Measurements from ENCODE around the gene OR2AG1. TPM values are rescaled to one million over a fixed set of nuclear protein-coding genes. Genes with fewer than 3 reads are reported as not detected.

Gene OR2AG1
- total RNA-seq, 1 donor from 2014 or later, result not detected

GRCh38 chr11:6813656-6814055 lies 30.8 kb downstream of the OR2AG1 start:
- no peaks in the 10 kb centered on the region for H3K9me3 Mint-ChIP-seq (ENCODE audit: unreplicated experiment)
- TF ChIP-seq, protein P1, sequence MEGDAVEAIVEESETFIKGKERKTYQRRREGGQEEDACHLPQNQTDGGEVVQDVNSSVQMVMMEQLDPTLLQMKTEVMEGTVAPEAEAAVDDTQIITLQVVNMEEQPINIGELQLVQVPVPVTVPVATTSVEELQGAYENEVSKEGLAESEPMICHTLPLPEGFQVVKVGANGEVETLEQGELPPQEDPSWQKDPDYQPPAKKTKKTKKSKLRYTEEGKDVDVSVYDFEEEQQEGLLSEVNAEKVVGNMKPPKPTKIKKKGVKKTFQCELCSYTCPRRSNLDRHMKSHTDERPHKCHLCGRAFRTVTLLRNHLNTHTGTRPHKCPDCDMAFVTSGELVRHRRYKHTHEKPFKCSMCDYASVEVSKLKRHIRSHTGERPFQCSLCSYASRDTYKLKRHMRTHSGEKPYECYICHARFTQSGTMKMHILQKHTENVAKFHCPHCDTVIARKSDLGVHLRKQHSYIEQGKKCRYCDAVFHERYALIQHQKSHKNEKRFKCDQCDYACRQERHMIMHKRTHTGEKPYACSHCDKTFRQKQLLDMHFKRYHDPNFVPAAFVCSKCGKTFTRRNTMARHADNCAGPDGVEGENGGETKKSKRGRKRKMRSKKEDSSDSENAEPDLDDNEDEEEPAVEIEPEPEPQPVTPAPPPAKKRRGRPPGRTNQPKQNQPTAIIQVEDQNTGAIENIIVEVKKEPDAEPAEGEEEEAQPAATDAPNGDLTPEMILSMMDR (IDR thresholded peaks at IDR 0.05), result no peak
- H3K27ac Mint-ChIP-seq (ENCODE audit: unreplicated experiment), result no peak overlapping the region

GRCh38 chr11:6817694-6818093 lies 34.9 kb downstream of the OR2AG1 start:
- H3K27me3 Mint-ChIP-seq (ENCODE audit: unreplicated experiment), result peaks cover 8% of the 10 kb centered on the region
- H3K27ac Mint-ChIP-seq (ENCODE audit: unreplicated experiment), result no peak overlapping the region
- TF ChIP-seq, protein P1 (IDR thresholded peaks at IDR 0.05), result no peak
- H3K4me1 Mint-ChIP-seq (ENCODE audit: unreplicated experiment), result no peaks in the 10 kb centered on the region
- H3K9me3 Mint-ChIP-seq (ENCODE audit: unreplicated experiment), result peaks cover 9% of the 10 kb centered on the region
- peaks cover 2% of the 10 kb centered on the region for H3K36me3 Mint-ChIP-seq (ENCODE audit: unreplicated experiment)
- no peak overlapping the region for H3K4me3 Mint-ChIP-seq (ENCODE audit: unreplicated experiment)
- no peak for DNase-seq (ENCODE audit: extremely low spot score, unreplicated experiment)

More at GRCh38 chr11:6813656-6814055, 30.8 kb downstream of the OR2AG1 start:
- Mint-ChIP-seq H3K36me3 (ENCODE audit: unreplicated experiment) (no peaks in the 10 kb centered on the region), H3K4me1 (ENCODE audit: unreplicated experiment) (no peaks in the 10 kb centered on the region), H3K27me3 (ENCODE audit: unreplicated experiment) (peaks cover 6% of the 10 kb centered on the region), H3K4me3 (ENCODE audit: unreplicated experiment) (no peak overlapping the region)
- no peak for DNase-seq (ENCODE audit: extremely low spot score, unreplicated experiment)

DNA sequence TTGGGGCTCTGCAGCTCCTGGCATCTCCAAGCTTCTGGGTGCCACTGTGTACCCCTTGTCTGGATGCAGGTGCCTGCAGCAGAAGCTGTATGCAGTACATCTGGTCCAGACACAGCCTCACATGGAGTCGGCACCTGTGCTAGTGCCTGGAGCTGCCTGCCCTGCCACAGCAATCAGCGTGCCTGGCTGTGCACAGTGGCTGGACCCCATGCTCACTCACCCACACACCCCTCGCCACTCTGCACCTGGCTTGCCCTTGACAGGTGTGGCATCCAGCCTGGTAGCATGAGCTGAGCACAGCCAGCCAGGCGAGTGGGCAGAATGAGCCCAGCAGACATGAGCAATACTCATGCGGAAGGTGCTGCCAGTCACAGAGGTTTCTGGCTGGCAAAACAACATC lies 36.1 kb downstream of the OR2AG1 start:
- H3K4me3 Mint-ChIP-seq (ENCODE audit: unreplicated experiment), result no peak overlapping the region
- H3K27me3 Mint-ChIP-seq (ENCODE audit: unreplicated experiment), result peaks cover 8% of the 10 kb centered on the region
- no peak overlapping the region for H3K27ac Mint-ChIP-seq (ENCODE audit: unreplicated experiment)
- no peaks in the 10 kb centered on the region for H3K4me1 Mint-ChIP-seq (ENCODE audit: unreplicated experiment)
- H3K36me3 Mint-ChIP-seq (ENCODE audit: unreplicated experiment), result peaks cover 2% of the 10 kb centered on the region
- no peak for DNase-seq (ENCODE audit: extremely low spot score, unreplicated experiment)
- TF ChIP-seq, protein P1 (IDR thresholded peaks at IDR 0.05), result no peak
- H3K9me3 Mint-ChIP-seq (ENCODE audit: unreplicated experiment), result peaks cover 9% of the 10 kb centered on the region

- TF ChIP-seq, protein P1 (IDR thresholded peaks at IDR 0.05), result no peak
- H3K4me3 Mint-ChIP-seq (ENCODE audit: unreplicated experiment), result no peak overlapping the region
- peaks cover 2% of the 10 kb centered on the region for H3K36me3 Mint-ChIP-seq (ENCODE audit: unreplicated experiment)
- peaks cover 9% of the 10 kb centered on the region for H3K9me3 Mint-ChIP-seq (ENCODE audit: unreplicated experiment)
- H3K27me3 Mint-ChIP-seq (ENCODE audit: unreplicated experiment), result peaks cover 8% of the 10 kb centered on the region
- no peak overlapping the region for H3K27ac Mint-ChIP-seq (ENCODE audit: unreplicated experiment)
- DNase-seq (ENCODE audit: extremely low spot score, unreplicated experiment), result no peak
- no peaks in the 10 kb centered on the region for H3K4me1 Mint-ChIP-seq (ENCODE audit: unreplicated experiment)
Observed at GRCh38 chr11:6824136-6824823, 41.5 kb downstream of the OR2AG1 start.

DNA sequence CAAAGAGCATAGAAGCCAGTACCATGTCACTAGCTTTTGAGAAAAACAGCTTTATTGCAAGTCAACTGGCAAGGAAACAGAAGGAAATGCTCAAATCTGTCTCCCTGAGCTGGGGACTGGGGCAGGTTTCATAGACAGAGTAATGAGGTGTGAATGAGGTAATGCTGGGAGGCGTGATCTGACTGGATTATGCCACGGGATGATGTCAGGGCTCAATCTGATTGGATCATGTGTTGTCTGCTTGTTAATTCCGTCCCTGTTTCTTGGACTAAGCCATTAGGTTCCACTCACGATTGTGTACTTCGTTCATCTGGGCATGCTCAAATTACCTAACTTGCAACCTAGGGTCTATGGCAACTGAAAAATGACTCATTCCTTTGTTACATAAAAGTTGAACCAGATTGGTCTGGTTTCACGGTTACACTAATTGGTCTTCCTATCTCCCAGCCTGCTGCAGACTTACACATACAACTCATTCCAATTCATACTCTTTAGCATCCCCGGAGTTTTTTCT lies 42.5 kb downstream of the OR2AG1 start:
- H3K27ac Mint-ChIP-seq (ENCODE audit: unreplicated experiment), result no peak overlapping the region
- peaks cover under 1% of the 10 kb centered on the region for H3K36me3 Mint-ChIP-seq (ENCODE audit: unreplicated experiment)
- no peaks in the 10 kb centered on the region for H3K4me1 Mint-ChIP-seq (ENCODE audit: unreplicated experiment)
- TF ChIP-seq, protein P1 (IDR thresholded peaks at IDR 0.05), result no peak
- H3K4me3 Mint-ChIP-seq (ENCODE audit: unreplicated experiment), result no peak overlapping the region
- peaks cover 3% of the 10 kb centered on the region for H3K9me3 Mint-ChIP-seq (ENCODE audit: unreplicated experiment)
- no peak for DNase-seq (ENCODE audit: extremely low spot score, unreplicated experiment)
- peaks cover 6% of the 10 kb centered on the region for H3K27me3 Mint-ChIP-seq (ENCODE audit: unreplicated experiment)
